ENCODE results near the gene ULK4.

Gene ULK4

GRCh38 chr3:41222012-41222411, 739.9 kb downstream of the ULK4 start:
- no peaks in the 10 kb centered on the region for H3K9me3 ChIP-seq (ENCODE audit: control insufficient read depth, insufficient read depth, low read depth, low read length)
- CTCF ChIA-PET, result no interaction called here
- POLR2A ChIA-PET, result no interaction called here
- TF ChIP-seq, protein P1, sequence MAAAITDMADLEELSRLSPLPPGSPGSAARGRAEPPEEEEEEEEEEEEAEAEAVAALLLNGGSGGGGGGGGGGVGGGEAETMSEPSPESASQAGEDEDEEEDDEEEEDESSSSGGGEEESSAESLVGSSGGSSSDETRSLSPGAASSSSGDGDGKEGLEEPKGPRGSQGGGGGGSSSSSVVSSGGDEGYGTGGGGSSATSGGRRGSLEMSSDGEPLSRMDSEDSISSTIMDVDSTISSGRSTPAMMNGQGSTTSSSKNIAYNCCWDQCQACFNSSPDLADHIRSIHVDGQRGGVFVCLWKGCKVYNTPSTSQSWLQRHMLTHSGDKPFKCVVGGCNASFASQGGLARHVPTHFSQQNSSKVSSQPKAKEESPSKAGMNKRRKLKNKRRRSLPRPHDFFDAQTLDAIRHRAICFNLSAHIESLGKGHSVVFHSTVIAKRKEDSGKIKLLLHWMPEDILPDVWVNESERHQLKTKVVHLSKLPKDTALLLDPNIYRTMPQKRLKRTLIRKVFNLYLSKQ (tag by site-specific recombination; IDR thresholded peaks at IDR 0.05; ENCODE audit: borderline replicate concordance), result no peak
- TF ChIP-seq PATZ1 (tag by site-specific recombination; IDR thresholded peaks at IDR 0.05) (no peak), ZNF510 (tag by site-specific recombination; IDR thresholded peaks at IDR 0.05; ENCODE audit: insufficient replicate concordance) (no peak), ZNF571 (tag by site-specific recombination; IDR thresholded peaks at IDR 0.05) (no peak), MZF1 (tag by site-specific recombination; IDR thresholded peaks at IDR 0.05; ENCODE audit: borderline replicate concordance) (no peak), WT1 (tag by site-specific recombination; IDR thresholded peaks at IDR 0.05) (no peak), KLF9 (tag by site-specific recombination; IDR thresholded peaks at IDR 0.05; ENCODE audit: low read depth) (no peak), TSHZ1 (tag by site-specific recombination; IDR thresholded peaks at IDR 0.05; ENCODE audit: borderline replicate concordance) (no peak), ZFP41 (tag by site-specific recombination; IDR thresholded peaks at IDR 0.05; ENCODE audit: borderline replicate concordance) (no peak), ZNF19 (tag by site-specific recombination; IDR thresholded peaks at IDR 0.05; ENCODE audit: low read depth) (no peak), ZFHX2 (tag by site-specific recombination; conservative IDR thresholded peaks at IDR 0.05) (no peak), ZNF701 (tag by site-specific recombination; IDR thresholded peaks at IDR 0.05) (no peak), KLF8 (tag by site-specific recombination; IDR thresholded peaks at IDR 0.05) (no peak)
- no peak overlapping the region for H3K27ac ChIP-seq (ENCODE audit: extremely low read depth, low read depth, low read length)
- peaks cover 4 to 34% of the 10 kb centered on the region in 2 experiments; a peak in 2 of 3 replicates for H3K36me3 ChIP-seq (ENCODE audit: control insufficient read depth in 2 of 2, insufficient read depth in 1 of 2, low read length in 2 of 2)
- H3K4me1 ChIP-seq (ENCODE audit: control insufficient read depth, insufficient read depth, low read length), result no peaks in the 10 kb centered on the region; the same call in 1 of the 2 replicates
- no peak overlapping the region for H3K4me3 ChIP-seq (ENCODE audit: low read depth, low read length)

DNA sequence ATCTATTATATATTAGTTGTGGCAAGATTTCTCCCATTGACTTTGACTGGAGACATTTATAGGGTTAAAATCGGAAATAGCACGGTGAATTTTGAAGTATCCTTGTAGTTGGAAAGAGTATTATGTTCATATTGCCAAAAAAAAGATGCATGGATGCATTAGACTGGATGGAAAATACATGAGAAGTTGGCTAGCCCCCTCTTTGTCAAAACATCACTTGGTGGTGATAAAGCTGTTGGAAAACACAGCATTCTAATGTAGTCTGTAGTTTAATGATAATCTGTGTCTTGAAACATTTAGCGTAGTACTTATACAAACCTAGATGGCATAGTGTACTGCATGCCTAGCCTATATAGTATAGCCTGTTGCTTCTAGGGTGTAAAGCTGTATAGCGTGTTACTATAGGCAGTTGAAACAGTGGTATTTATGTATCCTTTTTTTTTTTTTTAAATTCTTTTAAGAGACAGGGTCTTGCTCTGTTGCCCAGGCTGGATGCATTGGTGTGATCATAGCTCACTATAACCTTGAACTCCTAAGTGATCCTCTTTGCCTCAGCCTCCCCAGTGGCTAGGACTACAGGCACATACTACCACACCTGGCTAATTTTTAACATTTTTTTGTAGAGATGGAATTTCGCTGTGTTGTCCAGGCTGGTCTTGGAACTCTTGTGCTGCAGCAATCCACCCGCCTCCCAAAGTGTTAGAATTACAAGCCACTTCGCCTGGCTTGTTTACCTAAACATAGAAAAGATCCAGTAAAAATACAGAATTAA, 740.8 kb downstream of the ULK4 start:
- CTCF ChIA-PET, result no interaction called here
- TF ChIP-seq ZNF658 (tag by site-specific recombination; IDR thresholded peaks at IDR 0.05) (no peak), ZNF112 (tag by site-specific recombination; IDR thresholded peaks at IDR 0.05) (no peak), ZNF174 (tag by site-specific recombination; IDR thresholded peaks at IDR 0.05) (no peak), SCRT2 (tag by site-specific recombination; IDR thresholded peaks at IDR 0.05) (peak; percentile 34; the same call in 1 of the 2 replicates)
- TF ChIP-seq, protein P2, sequence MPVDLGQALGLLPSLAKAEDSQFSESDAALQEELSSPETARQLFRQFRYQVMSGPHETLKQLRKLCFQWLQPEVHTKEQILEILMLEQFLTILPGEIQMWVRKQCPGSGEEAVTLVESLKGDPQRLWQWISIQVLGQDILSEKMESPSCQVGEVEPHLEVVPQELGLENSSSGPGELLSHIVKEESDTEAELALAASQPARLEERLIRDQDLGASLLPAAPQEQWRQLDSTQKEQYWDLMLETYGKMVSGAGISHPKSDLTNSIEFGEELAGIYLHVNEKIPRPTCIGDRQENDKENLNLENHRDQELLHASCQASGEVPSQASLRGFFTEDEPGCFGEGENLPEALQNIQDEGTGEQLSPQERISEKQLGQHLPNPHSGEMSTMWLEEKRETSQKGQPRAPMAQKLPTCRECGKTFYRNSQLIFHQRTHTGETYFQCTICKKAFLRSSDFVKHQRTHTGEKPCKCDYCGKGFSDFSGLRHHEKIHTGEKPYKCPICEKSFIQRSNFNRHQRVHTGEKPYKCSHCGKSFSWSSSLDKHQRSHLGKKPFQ (tag by site-specific recombination; IDR thresholded peaks at IDR 0.05), result no peak
- no peak overlapping the region for H3K27ac ChIP-seq (ENCODE audit: extremely low read depth, low read depth, low read length)
- H3K9me3 ChIP-seq (ENCODE audit: control insufficient read depth, insufficient read depth, low read depth, low read length), result no peaks in the 10 kb centered on the region
- peaks cover 4 to 25% of the 10 kb centered on the region in 2 experiments; a peak in 2 of 3 replicates for H3K36me3 ChIP-seq (ENCODE audit: control insufficient read depth in 2 of 2, insufficient read depth in 1 of 2, low read length in 2 of 2)
- POLR2A ChIA-PET, result no interaction called here
- peaks cover under 1% of the 10 kb centered on the region for H3K4me1 ChIP-seq (ENCODE audit: control insufficient read depth, insufficient read depth, low read length)
- H3K4me3 ChIP-seq (ENCODE audit: low read depth, low read length), result no peak overlapping the region
